Stimulated activated CD8-positive, alpha-beta memory T cell treated with anti-CD3 and anti-CD28 coated beads, Interleukin-7, amount 100 ng/mL, for 4 hours (primary cell): ENCODE measurements around the gene OBSL1.

Experiments used
- DNase-seq, 2 donors: peaks; one replicate each; pipeline ENCODE4 v3.0.0-alpha.2; 2020; ENCODE audit warnings: low read depth in 2 of 2

The OBSL1 gene

GRCh38 chr2:219513787-219514186 is 57.6 kb downstream of the OBSL1 start:
- no peak for DNase-seq

- DNase-seq: no peak
Measured at GRCh38 chr2:219512524-219513216, 58.7 kb downstream of the OBSL1 start.

GRCh38 chr2:219511547-219512325 is 59.6 kb downstream of the OBSL1 start:
- no peak for DNase-seq

GRCh38 chr2:219510512-219511135 is 60.7 kb downstream of the OBSL1 start:
- no peak for DNase-seq

GRCh38 chr2:219509780-219510511 is 61.4 kb downstream of the OBSL1 start:
- DNase-seq: peak in 1 of 2 donors; percentile 12

- no peak for DNase-seq
Measured at GRCh38 chr2:219508971-219509779, 62.2 kb downstream of the OBSL1 start.

GRCh38 chr2:219508444-219508734 is 63.0 kb downstream of the OBSL1 start:
- no peak for DNase-seq

GRCh38 chr2:219507581-219508443 is 63.5 kb downstream of the OBSL1 start:
- DNase-seq: no peak

GRCh38 chr2:219506802-219507526 is 64.4 kb downstream of the OBSL1 start:
- no peak for DNase-seq

- no peak for DNase-seq
Measured at GRCh38 chr2:219506153-219506801, 65.1 kb downstream of the OBSL1 start.

- no peak for DNase-seq
Measured at GRCh38 chr2:219505585-219505984, 65.8 kb downstream of the OBSL1 start.

- no peak for DNase-seq
Measured at GRCh38 chr2:219502618-219503017, 68.7 kb downstream of the OBSL1 start.

- DNase-seq: no peak
Measured at GRCh38 chr2:219501849-219502248, 69.5 kb downstream of the OBSL1 start.
